ENCODE measurements around the gene DNAH11. TPM values are rescaled to one million over a fixed set of nuclear protein-coding genes. Genes with fewer than 3 reads are reported as not detected.

The DNAH11 gene
- total and polyA plus RNA-seq, 2 of the 8 experiments (the other 6 are each of a cell fraction or from before 2014, with no cell fraction given), result 1.8 to 4.9 TPM

GRCh38 chr7:21542891-21543527 lies at the start of gene DNAH11 (continued):
- TF ChIP-seq ATF2 (IDR thresholded peaks at IDR 0.05; ENCODE audit: low read length), result no peak
- peak in 1 of 2 experiments; percentile 38; a peak in 2 of 4 replicates for TF ChIP-seq HDAC2 (IDR thresholded peaks at IDR 0.05; ENCODE audit: borderline replicate concordance in 1 of 2, low read depth in 2 of 2, low read length in 2 of 2)
- TF ChIP-seq CEBPB (IDR thresholded peaks at IDR 0.05; ENCODE audit: low read depth, low read length), result 0 out of 2 replicates have a peak, but pooled peaks have one; percentile 24
- TF ChIP-seq TAF1 (IDR thresholded peaks at IDR 0.05; ENCODE audit: low read depth, low read length), result peak; percentile 62
- TF ChIP-seq EZH2 (IDR thresholded peaks at IDR 0.05; ENCODE audit: low read depth, low read length, severe bottlenecking), result no peak
- no peak for TF ChIP-seq TCF12 (IDR thresholded peaks at IDR 0.05; ENCODE audit: low read depth, low read length)
- TF ChIP-seq SIN3A (conservative IDR thresholded peaks at IDR 0.05 in 1 of 2, IDR thresholded peaks at IDR 0.05 in 1 of 2; ENCODE audit: low read depth in 1 of 2, low read length in 2 of 2), result peak; percentile 75 to 97; a peak in 3 of 4 replicates
- no peak for TF ChIP-seq TEAD4 (IDR thresholded peaks at IDR 0.05; ENCODE audit: low read depth, low read length)
- no peak for TF ChIP-seq SP2 (IDR thresholded peaks at IDR 0.05; ENCODE audit: low read length)
- no peak for TF ChIP-seq GABPA (IDR thresholded peaks at IDR 0.05; ENCODE audit: borderline replicate concordance, insufficient read depth, low read length)
- peak; percentile 94 for TF ChIP-seq ASH2L (IDR thresholded peaks at IDR 0.05; ENCODE audit: low read length)
- no peak for TF ChIP-seq NRF1 (IDR thresholded peaks at IDR 0.05; ENCODE audit: low read depth, low read length)
- TF ChIP-seq POLR2A (IDR thresholded peaks at IDR 0.05; ENCODE audit: control extremely low read depth in 1 of 2, low read depth in 2 of 2, low read length in 2 of 2), result peak in 1 of 2 experiments; percentile 59; a peak in 2 of 3 replicates
- no peak for TF ChIP-seq SIRT6 (IDR thresholded peaks at IDR 0.05; ENCODE audit: low read length)
- TF ChIP-seq E2F6 (IDR thresholded peaks at IDR 0.05), result no peak; the same call in 1 of the 2 replicates
- peak; percentile 42; the same call in 1 of the 2 replicates for TF ChIP-seq SUZ12 (IDR thresholded peaks at IDR 0.05; ENCODE audit: low read length)
- TF ChIP-seq SAP30 (IDR thresholded peaks at IDR 0.05; ENCODE audit: insufficient read depth, insufficient replicate concordance, low read length), result no peak
- no peak for TF ChIP-seq NANOG (IDR thresholded peaks at IDR 0.05; ENCODE audit: insufficient read depth, low read depth, low read length, poor library complexity, severe bottlenecking)
- 0 out of 2 replicates have a peak, but pooled peaks have one; percentile 15 for TF ChIP-seq SP1 (IDR thresholded peaks at IDR 0.05; ENCODE audit: low read depth, low read length)
- TF ChIP-seq GTF2F1 (IDR thresholded peaks at IDR 0.05; ENCODE audit: borderline replicate concordance, low read depth, low read length), result no peak
- no peak for TF ChIP-seq TAF7 (optimal IDR thresholded peaks at IDR 0.05; ENCODE audit: borderline replicate concordance, low read depth, low read length)
- peak; percentile 68 for TF ChIP-seq CHD2 (IDR thresholded peaks at IDR 0.05; ENCODE audit: low read length)
- no peak for TF ChIP-seq SP4 (IDR thresholded peaks at IDR 0.05; ENCODE audit: low read length)
